ENCODE results near the gene CYB5R4.
A peak's percentile ranks its signal among the peaks of the same experiment; 100 is the strongest.

The CYB5R4 gene

GRCh38 chr6:83852528-83853177 lies 6.8 kb upstream of the CYB5R4 start:
- in situ Hi-C loops (cut with HindIII; ENCODE audit: low sequenced_read_pairs), result no loop called here

GRCh38 chr6:83853178-83854000 lies 6.1 kb upstream of the CYB5R4 start, which contains the start of gene RIPPLY2:
TSS of gene RIPPLY2 (plus strand) at chr6:83853360. CDS start at chr6:83853417, 57 bp downstream.
- in situ Hi-C loops (cut with HindIII; ENCODE audit: low sequenced_read_pairs), result no loop called here
- no peak for TF ChIP-seq CTCF (IDR thresholded peaks at IDR 0.05; ENCODE audit: low read depth, low read length)
- H3K4me3 ChIP-seq (ENCODE audit: low read depth, low read length), result peak within 1 kb of the TSS; percentile 47
- peak; percentile 43 for DNase-seq (ENCODE audit: low read depth, low spot score)

More at GRCh38 chr6:83852528-83853177, 6.8 kb upstream of the CYB5R4 start:
- no peak for DNase-seq (ENCODE audit: low read depth, low spot score)
- TF ChIP-seq CTCF (IDR thresholded peaks at IDR 0.05; ENCODE audit: low read depth, low read length), result no peak
- H3K4me3 ChIP-seq (ENCODE audit: low read depth, low read length), result peak overlapping the region; percentile 47

- no peak for DNase-seq (ENCODE audit: low read depth, low spot score)
- in situ Hi-C loops (cut with HindIII; ENCODE audit: low sequenced_read_pairs), result no loop called here
- H3K4me3 ChIP-seq (ENCODE audit: low read depth, low read length), result peak overlapping the region; percentile 47
- TF ChIP-seq CTCF (IDR thresholded peaks at IDR 0.05; ENCODE audit: low read depth, low read length), result no peak
Observed at GRCh38 chr6:83854001-83854501, 5.4 kb upstream of the CYB5R4 start.

- in situ Hi-C loops (cut with HindIII; ENCODE audit: low sequenced_read_pairs), result no loop called here
- no peak for DNase-seq (ENCODE audit: low read depth, low spot score)
- no peak for TF ChIP-seq CTCF (IDR thresholded peaks at IDR 0.05; ENCODE audit: low read depth, low read length)
Observed at GRCh38 chr6:83854766-83855165, 4.7 kb upstream of the CYB5R4 start.

GRCh38 chr6:83860359-83860755 lies 868 bp downstream of the CYB5R4 start:
- H3K4me3 ChIP-seq (ENCODE audit: low read depth, low read length), result peak overlapping the region; percentile 83
- TF ChIP-seq CTCF (IDR thresholded peaks at IDR 0.05; ENCODE audit: low read depth, low read length), result no peak
- DNase-seq (ENCODE audit: low read depth, low spot score), result no peak
- in situ Hi-C loops (cut with HindIII; ENCODE audit: low sequenced_read_pairs), result no loop called here

More at GRCh38 chr6:83854766-83855165, 4.7 kb upstream of the CYB5R4 start:
- no peak overlapping the region for H3K4me3 ChIP-seq (ENCODE audit: low read depth, low read length)

GRCh38 chr6:83860782-83861495 lies 1.4 kb downstream of the CYB5R4 start:
- no peak overlapping the region for H3K4me3 ChIP-seq (ENCODE audit: low read depth, low read length)
- in situ Hi-C loops (cut with HindIII; ENCODE audit: low sequenced_read_pairs), result no loop called here
- no peak for DNase-seq (ENCODE audit: low read depth, low spot score)
- no peak for TF ChIP-seq CTCF (IDR thresholded peaks at IDR 0.05; ENCODE audit: low read depth, low read length)
